ENCODE data around the gene ALDOC. TPM values are rescaled to one million over a fixed set of nuclear protein-coding genes. Genes with fewer than 3 reads are reported as not detected.

ALDOC gene
- total and polyA plus RNA-seq, 2 of the 13 experiments (the other 11 are each of a cell fraction or from before 2014, with no cell fraction given), result 15.4 to 60.9 TPM

DNA sequence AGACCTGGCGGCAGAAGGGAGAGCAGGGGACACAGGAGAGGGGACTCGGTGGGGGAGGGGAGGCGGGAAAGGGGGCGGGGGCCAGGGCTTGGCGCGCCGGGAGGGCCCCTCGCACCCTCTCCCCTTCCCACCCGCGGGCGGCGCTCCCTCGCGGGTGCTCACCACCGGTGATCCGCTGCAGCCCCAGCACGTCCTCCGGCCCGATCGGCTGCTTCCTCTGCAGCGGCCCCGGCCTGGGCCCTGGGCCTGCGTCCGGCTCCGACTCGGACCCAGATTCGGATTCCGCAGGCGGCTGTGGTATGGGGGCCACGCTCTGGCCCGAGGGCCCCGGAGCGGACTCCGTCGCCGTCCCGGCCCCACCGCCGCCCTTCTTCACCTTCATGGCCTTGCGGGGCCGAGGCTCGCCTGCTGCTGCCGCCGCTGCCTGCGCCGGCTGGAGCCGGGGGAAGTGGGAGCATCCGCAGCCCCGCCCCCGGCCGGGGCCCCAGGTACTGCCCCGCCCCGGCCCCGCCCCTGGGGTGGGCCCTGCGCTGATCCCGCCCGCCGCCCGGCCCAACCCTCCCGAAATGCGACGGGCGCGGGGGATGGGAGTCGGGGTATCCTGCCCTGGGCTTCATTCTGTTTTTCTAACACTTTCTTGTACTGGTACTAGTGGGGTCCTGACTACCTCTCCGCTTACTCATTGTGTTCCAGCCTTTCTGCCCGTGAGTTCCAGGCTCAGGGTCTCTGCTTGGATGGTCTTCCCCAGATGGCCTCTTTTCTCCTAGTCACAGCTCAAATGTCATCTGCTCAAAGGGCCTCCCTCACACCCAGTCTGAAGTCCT, 24.3 kb downstream of the ALDOC start, which contains the start of gene UNC119 (continued):
- TF ChIP-seq SMAD3 (CRISPR knock-in tag; IDR thresholded peaks at IDR 0.05), result no peak
- TF ChIP-seq MLLT10 (CRISPR knock-in tag; IDR thresholded peaks at IDR 0.05), result no peak
- peak; percentile 83 for TF ChIP-seq PHF8 (CRISPR knock-in tag; IDR thresholded peaks at IDR 0.05)
- 0 out of 2 replicates have a peak, but pooled peaks have one; percentile 21 for TF ChIP-seq ZNF441 (CRISPR knock-in tag; IDR thresholded peaks at IDR 0.05; ENCODE audit: borderline replicate concordance)
- no peak for TF ChIP-seq SYNCRIP (IDR thresholded peaks at IDR 0.05; ENCODE audit: insufficient read depth, low read depth, low read length)
- TF ChIP-seq KMT2A (CRISPR knock-in tag; IDR thresholded peaks at IDR 0.05), result 0 out of 2 replicates have a peak, but pooled peaks have one; percentile 46
- TF ChIP-seq, protein P1, sequence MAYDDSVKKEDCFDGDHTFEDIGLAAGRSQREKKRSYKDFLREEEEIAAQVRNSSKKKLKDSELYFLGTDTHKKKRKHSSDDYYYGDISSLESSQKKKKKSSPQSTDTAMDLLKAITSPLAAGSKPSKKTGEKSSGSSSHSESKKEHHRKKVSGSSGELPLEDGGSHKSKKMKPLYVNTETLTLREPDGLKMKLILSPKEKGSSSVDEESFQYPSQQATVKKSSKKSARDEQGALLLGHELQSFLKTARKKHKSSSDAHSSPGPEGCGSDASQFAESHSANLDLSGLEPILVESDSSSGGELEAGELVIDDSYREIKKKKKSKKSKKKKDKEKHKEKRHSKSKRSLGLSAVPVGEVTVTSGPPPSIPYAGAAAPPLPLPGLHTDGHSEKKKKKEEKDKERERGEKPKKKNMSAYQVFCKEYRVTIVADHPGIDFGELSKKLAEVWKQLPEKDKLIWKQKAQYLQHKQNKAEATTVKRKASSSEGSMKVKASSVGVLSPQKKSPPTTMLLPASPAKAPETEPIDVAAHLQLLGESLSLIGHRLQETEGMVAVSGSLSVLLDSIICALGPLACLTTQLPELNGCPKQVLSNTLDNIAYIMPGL (CRISPR knock-in tag; IDR thresholded peaks at IDR 0.05; ENCODE audit: borderline replicate concordance in 1 of 2, low read depth in 1 of 2), result peak; percentile 31 to 40; a peak in 2 of 4 replicates
- peak; percentile 55; the same call in 1 of the 2 replicates for TF ChIP-seq ZNF768 (CRISPR knock-in tag; IDR thresholded peaks at IDR 0.05)
- TF ChIP-seq, protein P2, sequence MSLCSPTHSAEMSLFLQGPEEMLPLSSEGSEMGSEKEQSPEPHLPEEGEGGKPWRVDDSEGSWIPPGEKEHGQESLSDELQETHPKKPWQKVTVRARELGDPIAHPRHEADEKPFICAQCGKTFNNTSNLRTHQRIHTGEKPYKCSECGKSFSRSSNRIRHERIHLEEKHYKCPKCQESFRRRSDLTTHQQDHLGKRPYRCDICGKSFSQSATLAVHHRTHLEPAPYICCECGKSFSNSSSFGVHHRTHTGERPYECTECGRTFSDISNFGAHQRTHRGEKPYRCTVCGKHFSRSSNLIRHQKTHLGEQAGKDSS (CRISPR knock-in tag; IDR thresholded peaks at IDR 0.05; ENCODE audit: borderline replicate concordance, low read depth), result no peak; the same call in 1 of the 2 replicates
- no peak for TF ChIP-seq FOSL2 (CRISPR knock-in tag; IDR thresholded peaks at IDR 0.05)
- TF ChIP-seq, protein P3, sequence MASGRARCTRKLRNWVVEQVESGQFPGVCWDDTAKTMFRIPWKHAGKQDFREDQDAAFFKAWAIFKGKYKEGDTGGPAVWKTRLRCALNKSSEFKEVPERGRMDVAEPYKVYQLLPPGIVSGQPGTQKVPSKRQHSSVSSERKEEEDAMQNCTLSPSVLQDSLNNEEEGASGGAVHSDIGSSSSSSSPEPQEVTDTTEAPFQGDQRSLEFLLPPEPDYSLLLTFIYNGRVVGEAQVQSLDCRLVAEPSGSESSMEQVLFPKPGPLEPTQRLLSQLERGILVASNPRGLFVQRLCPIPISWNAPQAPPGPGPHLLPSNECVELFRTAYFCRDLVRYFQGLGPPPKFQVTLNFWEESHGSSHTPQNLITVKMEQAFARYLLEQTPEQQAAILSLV (CRISPR knock-in tag; IDR thresholded peaks at IDR 0.05; ENCODE audit: borderline replicate concordance), result no peak
- TF ChIP-seq ZSCAN31 (CRISPR knock-in tag; IDR thresholded peaks at IDR 0.05; ENCODE audit: low read depth), result peak; percentile 51; the same call in 1 of the 2 replicates
- TF ChIP-seq, protein P4, sequence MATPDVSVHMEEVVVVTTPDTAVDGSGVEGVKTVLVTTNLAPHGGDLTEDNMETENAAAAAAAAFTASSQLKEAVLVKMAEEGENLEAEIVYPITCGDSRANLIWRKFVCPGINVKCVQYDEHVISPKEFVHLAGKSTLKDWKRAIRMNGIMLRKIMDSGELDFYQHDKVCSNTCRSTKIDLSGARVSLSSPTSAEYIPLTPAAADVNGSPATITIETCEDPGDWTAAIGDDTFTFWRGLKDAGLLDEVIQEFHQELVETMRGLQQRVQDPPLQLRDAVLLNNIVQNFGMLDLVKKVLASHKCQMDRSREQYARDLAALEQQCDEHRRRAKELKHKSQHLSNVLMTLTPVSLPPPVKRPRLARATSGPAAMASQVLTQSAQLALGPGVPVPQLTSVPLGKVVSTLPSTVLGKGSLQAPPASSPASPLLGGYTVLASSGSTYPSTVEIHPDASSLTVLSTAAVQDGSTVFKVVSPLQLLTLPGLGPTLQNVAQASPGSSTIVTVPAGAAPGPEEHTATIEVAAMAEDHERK (CRISPR knock-in tag; IDR thresholded peaks at IDR 0.05; ENCODE audit: low read depth), result no peak
- TF ChIP-seq, protein P5, sequence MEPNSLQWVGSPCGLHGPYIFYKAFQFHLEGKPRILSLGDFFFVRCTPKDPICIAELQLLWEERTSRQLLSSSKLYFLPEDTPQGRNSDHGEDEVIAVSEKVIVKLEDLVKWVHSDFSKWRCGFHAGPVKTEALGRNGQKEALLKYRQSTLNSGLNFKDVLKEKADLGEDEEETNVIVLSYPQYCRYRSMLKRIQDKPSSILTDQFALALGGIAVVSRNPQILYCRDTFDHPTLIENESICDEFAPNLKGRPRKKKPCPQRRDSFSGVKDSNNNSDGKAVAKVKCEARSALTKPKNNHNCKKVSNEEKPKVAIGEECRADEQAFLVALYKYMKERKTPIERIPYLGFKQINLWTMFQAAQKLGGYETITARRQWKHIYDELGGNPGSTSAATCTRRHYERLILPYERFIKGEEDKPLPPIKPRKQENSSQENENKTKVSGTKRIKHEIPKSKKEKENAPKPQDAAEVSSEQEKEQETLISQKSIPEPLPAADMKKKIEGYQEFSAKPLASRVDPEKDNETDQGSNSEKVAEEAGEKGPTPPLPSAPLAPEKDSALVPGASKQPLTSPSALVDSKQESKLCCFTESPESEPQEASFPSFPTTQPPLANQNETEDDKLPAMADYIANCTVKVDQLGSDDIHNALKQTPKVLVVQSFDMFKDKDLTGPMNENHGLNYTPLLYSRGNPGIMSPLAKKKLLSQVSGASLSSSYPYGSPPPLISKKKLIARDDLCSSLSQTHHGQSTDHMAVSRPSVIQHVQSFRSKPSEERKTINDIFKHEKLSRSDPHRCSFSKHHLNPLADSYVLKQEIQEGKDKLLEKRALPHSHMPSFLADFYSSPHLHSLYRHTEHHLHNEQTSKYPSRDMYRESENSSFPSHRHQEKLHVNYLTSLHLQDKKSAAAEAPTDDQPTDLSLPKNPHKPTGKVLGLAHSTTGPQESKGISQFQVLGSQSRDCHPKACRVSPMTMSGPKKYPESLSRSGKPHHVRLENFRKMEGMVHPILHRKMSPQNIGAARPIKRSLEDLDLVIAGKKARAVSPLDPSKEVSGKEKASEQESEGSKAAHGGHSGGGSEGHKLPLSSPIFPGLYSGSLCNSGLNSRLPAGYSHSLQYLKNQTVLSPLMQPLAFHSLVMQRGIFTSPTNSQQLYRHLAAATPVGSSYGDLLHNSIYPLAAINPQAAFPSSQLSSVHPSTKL (CRISPR knock-in tag; IDR thresholded peaks at IDR 0.05), result peak; percentile 13; the same call in 1 of the 2 replicates
- no peak for TF ChIP-seq SRF (IDR thresholded peaks at IDR 0.05; ENCODE audit: low read depth, low read length)
- no peak for TF ChIP-seq ZNF75D (CRISPR knock-in tag; IDR thresholded peaks at IDR 0.05; ENCODE audit: borderline replicate concordance)
- peak; percentile 70 for TF ChIP-seq SAP130 (CRISPR knock-in tag; IDR thresholded peaks at IDR 0.05; ENCODE audit: low read depth)
- TF ChIP-seq KAT8 (CRISPR knock-in tag; IDR thresholded peaks at IDR 0.05), result no peak
- TF ChIP-seq THYN1 (CRISPR knock-in tag; IDR thresholded peaks at IDR 0.05; ENCODE audit: borderline replicate concordance, low read depth), result no peak
- TF ChIP-seq ZNF331 (CRISPR knock-in tag; IDR thresholded peaks at IDR 0.05), result no peak
